Adrenal gland (tissue), 12 donors: ENCODE results near the gene DMXL2. TPM values are rescaled to one million over a fixed set of nuclear protein-coding genes. Genes with fewer than 3 reads are reported as not detected.

Experiments used
- DNase-seq, 7 donors: peaks; one replicate each; pipeline ENCODE4 v3.0.0-alpha.2; 2019 to 2020
- H3K27ac ChIP-seq, 5 donors: fragments of 200-600 bp; sonication (generic) in 4 of 5; 1 replicate in 3 of 5; 2 replicates in 2 of 5; pipeline versions ENCODE4 v1.5.1 to v1.8.0; 2016 to 2020; ENCODE audit warnings: mild to moderate bottlenecking in 1 of 5
- H3K27me3 ChIP-seq: fragments of 200-600 bp; 2 replicates; pipeline ENCODE4 v1.8.0; 2021
- H3K36me3 ChIP-seq, 2 donors: fragments of 200-600 bp; replicated peaks in 1 of 2; 1 replicate in 1 of 2; 2 replicates in 1 of 2; pipeline versions ENCODE4 v1.5.1 to v1.8.0; 2018 to 2022
- H3K4me1 ChIP-seq, 2 donors: fragments of 200-600 bp; replicated peaks in 1 of 2; 1 replicate in 1 of 2; 2 replicates in 1 of 2; pipeline versions ENCODE4 v1.5.1 to v1.8.0; 2018 to 2021
- H3K4me3 ChIP-seq, 4 donors: fragments of 200-600 bp; sonication (generic) in 3 of 4; one replicate each; pipeline ENCODE4 v1.5.1; 2016 to 2018
- H3K9me3 ChIP-seq, 3 donors: fragments of 200-600 bp; sonication (generic) in 1 of 3; replicated peaks in 1 of 3; 1 replicate in 2 of 3; 2 replicates in 1 of 3; pipeline versions ENCODE4 v1.5.1 to v1.8.0; 2016 to 2021
- CTCF ChIP-seq, 6 experiments: fragments of 450-650 bp in 4 of 6; fragments of 200-600 bp in 2 of 6; sonication (generic) in 1 of 6; IDR thresholded peaks; 1 replicate in 5 of 6; 2 replicates in 1 of 6; pipeline versions ENCODE4 v1.5.1 to v1.8.0; 2016 to 2021; ENCODE audit warnings: antibody characterized with exemption in 6 of 6, mild to moderate bottlenecking in 2 of 6, moderate library complexity in 1 of 6
- POLR2A ChIP-seq, 2 donors: fragments of 450-650 bp; IDR thresholded peaks; one replicate each; pipeline ENCODE4 v1.6.1; 2017; ENCODE audit warnings: antibody characterized with exemption in 2 of 2, mild to moderate bottlenecking in 2 of 2, moderate library complexity in 1 of 2
- WGBS, 4 donors: extraction: QIAGEN DNeasy Blood & Tissue Kit in 2 of 4; methylation state at CpG; one replicate each; pipeline versions ENCODE4 v1.1.5 to v1.1.7; 2013 to 2017; 5-methylcytosine and 5-hydroxymethylcytosine counted together
- intact Hi-C, 2 donors: fragments of 100-400 bp; cut with DNase I; formaldehyde crosslinking; loops; one replicate each; pipeline versions ENCODE4 v1.14.1 to v1.15.0; 2022 to 2023
- polyA plus RNA-seq, 3 donors: library from polyadenylated mRNA; stranded (reverse); fragments of 200-250 nt in 2 of 3; fragments of 350-450 nt in 1 of 3; fragmentation: Illumina TruSeq in 1 of 3; extraction: RNeasy Lipid Tissue Mini Kit (QIAGEN cat#74804) in 1 of 3; gene quantifications; one replicate each; pipeline ENCODE4 v1.2.3, GENCODE V29; 2013 to 2014
- total RNA-seq, 9 donors: library from RNA; depleted of rRNA in 4 of 9; stranded (reverse); fragments of >200 nt in 4 of 9; fragments of 120-200 nt in 1 of 9; fragmentation: NEBNext Ultra II Directional in 1 of 9; extraction: Animal tissue kit (Norgen Biotek cat#: 25700) in 1 of 9; gene quantifications; one replicate each; pipeline versions ENCODE4 v1.1.0 to v1.2.4, GENCODE V29; 2013 to 2023
- donor health status: healthy with polysubstance abuse.
- donor health status: Bipolar disorder and iron deficiency.
- donor health status: DM: yes; HTN: yes; CAD: no.
- donor health status: DM: no; HTN: no; CAD: no.
- donor health status: DM: no; HTN: no; CAD: no.
- donor health status: DM: yes; HTN: yes; CAD: no.

DMXL2 gene
- total and polyA plus RNA-seq, 12 donors: 19.6 to 51.4 (median 24.8) TPM

- 100% methylated on average over 1 to 3 of the region's 3 CpGs for WGBS, 4 donors
- TF ChIP-seq POLR2A (IDR thresholded peaks at IDR 0.05) (no peak), CTCF (IDR thresholded peaks at IDR 0.05) (no peak)
- Histone ChIP-seq H3K4me3 (no peak overlapping the region), H3K4me1 (no peaks in the 10 kb centered on the region), H3K27ac (no peak overlapping the region), H3K27me3 (no peaks in the 10 kb centered on the region), H3K36me3 (peaks cover 0 to 19% of the 10 kb centered on the region in 2 donors), H3K9me3 (peaks cover 0 to 25% (median 17%) of the 10 kb centered on the region in 3 donors)
- DNase-seq: no peak
- intact Hi-C loops: no loop called here
These were observed 138.6 kb downstream of the DMXL2 start for GRCh38 chr15:51483985-51484384.

- H3K9me3 ChIP-seq: peaks cover 0 to 25% (median 17%) of the 10 kb centered on the region in 3 donors
- no peaks in the 10 kb centered on the region for H3K27me3 ChIP-seq
- peaks cover 0 to 15% of the 10 kb centered on the region in 2 donors for H3K36me3 ChIP-seq
- H3K4me3 ChIP-seq: no peak overlapping the region
- intact Hi-C loops: no loop called here
- TF ChIP-seq POLR2A (IDR thresholded peaks at IDR 0.05) (no peak), CTCF (IDR thresholded peaks at IDR 0.05) (no peak)
- WGBS, 4 donors: 80 to 92% (median 86%) methylated on average over 4 to 8 of the region's 8 CpGs
- no peak for DNase-seq
- no peak overlapping the region for H3K27ac ChIP-seq
- H3K4me1 ChIP-seq: no peaks in the 10 kb centered on the region
These were observed 139.1 kb downstream of the DMXL2 start for GRCh38 chr15:51483520-51483919.

DNA sequence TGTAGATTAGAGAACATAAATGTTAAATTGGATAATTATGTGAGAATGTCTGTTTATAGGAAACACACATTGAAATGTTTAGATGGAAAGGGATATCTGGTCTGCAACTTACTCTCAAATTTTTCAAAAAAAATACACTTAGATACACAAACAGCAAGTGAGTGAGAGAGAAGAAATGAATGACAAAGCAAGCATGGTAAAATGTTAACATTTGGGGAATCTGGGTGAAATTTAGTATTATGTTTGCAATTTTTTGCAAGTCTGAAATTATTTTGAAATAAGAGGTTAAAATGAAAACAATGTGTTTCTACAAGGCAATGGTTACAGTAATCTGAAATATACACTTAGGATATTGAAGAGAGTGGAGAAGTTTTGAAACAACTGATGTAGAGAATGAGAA, 146.8 kb downstream of the DMXL2 start:
- H3K27ac ChIP-seq: no peak overlapping the region
- H3K4me1 ChIP-seq: no peaks in the 10 kb centered on the region
- no peaks in the 10 kb centered on the region for H3K9me3 ChIP-seq
- TF ChIP-seq CTCF (IDR thresholded peaks at IDR 0.05): no peak
- no peak for TF ChIP-seq POLR2A (IDR thresholded peaks at IDR 0.05)
- no peaks in the 10 kb centered on the region for H3K27me3 ChIP-seq
- no peak for DNase-seq
- H3K4me3 ChIP-seq: no peak overlapping the region
- intact Hi-C loops: no loop called here
- peaks cover 0 to 3% of the 10 kb centered on the region in 2 donors for H3K36me3 ChIP-seq

DNA sequence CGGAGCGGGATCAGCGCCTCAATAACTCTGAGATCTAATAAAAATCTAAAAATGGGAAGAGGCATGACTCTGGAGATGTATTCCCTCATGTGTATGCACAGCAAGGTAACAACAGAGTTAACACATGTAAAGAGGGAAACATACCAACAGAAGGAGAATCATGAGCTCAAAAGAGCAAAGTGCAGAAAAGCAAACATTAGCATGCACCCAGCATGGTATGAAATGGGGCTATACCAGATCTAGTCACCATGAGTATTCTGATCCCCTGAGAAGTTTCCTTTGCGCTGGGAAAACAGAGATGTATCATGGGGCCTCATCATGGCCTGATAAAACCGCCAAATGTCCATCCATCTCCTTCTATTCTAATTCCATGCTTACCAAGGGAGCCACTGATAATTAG, 152.1 kb downstream of the DMXL2 start:
- no peaks in the 10 kb centered on the region for H3K4me1 ChIP-seq
- peaks cover 0 to 7% (median 0%) of the 10 kb centered on the region in 3 donors for H3K9me3 ChIP-seq
- TF ChIP-seq CTCF (IDR thresholded peaks at IDR 0.05) (no peak), POLR2A (IDR thresholded peaks at IDR 0.05) (no peak)
- H3K27ac ChIP-seq: no peak overlapping the region
- intact Hi-C loops: no loop called here
- WGBS, 4 donors: 97 to 100% (median 97%) methylated on average over 5 of the region's 5 CpGs
- no peaks in the 10 kb centered on the region for H3K27me3 ChIP-seq
- peaks cover 0 to 5% of the 10 kb centered on the region in 2 donors for H3K36me3 ChIP-seq
- DNase-seq: no peak
- no peak overlapping the region for H3K4me3 ChIP-seq
